Activated CD4-positive, alpha-beta T cell treated with anti-CD3 and anti-CD28 coated beads, Interleukin-2, amount 50 U/mL, for 24 hours (primary cell): Measurements from ENCODE around the gene SBF1.

Experiments
- DNase-seq, 2 donors: peaks; one replicate each; pipeline ENCODE4 v3.0.0-alpha.2; 2020; ENCODE audit warnings: low read depth in 1 of 2, low spot score in 1 of 2

Gene SBF1

DNA sequence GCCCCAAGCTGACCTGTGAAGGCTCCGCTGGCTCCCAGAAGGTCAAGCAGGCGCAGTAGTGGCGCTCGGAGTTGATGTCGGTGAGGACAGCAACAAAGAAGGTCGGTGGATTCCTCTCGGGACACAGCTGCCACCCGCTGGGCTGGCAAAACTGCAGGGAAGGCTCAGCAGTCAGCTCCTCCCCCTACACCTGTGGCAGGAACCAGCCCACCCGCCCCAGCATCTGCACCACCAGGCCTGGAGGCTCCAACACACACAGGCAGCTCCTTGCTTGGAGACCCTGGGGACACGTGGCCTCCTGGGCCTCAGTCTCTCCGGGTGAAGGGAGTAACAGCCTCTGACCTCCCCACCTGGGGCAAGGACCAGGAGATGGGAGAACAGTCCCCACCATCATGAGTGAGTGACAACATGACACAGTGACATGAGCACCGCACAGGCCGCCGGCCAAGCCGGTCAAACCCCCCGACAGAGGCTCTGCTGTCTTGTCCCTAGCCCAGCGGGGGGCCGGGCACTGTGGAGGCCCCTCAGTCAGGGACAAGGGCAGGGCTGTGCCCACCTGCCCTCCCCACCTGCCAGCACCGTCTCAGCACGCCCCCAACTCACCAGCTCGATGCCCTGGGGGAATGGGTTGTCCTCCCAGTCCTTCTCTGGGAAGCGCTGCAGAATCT lies 6.9 kb downstream of the SBF1 start:
- DNase-seq: no peak

DNA sequence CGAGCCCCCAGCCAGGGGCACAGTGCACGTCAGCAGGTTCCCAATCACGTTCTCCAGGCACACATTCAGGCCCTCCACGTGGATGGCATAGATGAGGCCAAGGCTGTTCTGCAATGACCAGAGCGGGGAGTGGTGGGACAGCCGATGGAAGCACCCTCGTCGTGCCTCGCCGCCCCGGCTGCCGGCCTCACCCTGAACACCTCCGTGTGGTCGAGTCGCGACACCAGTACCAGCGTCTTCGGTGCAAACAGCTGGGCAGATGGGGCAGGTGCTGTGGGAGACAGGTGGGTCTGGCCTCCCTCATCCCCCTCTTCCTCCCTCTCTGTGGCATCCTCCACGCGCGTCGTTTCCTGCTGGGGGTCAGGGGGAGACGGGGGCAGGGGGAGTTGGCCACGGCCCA lies 7.5 kb downstream of the SBF1 start:
- no peak for DNase-seq

GRCh38 chr22:50465066-50465930 lies 9.5 kb downstream of the SBF1 start:
- DNase-seq: no peak

GRCh38 chr22:50464451-50464850 lies 10.4 kb downstream of the SBF1 start:
- no peak for DNase-seq

GRCh38 chr22:50463188-50463900 lies 11.5 kb downstream of the SBF1 start:
- DNase-seq: no peak

- DNase-seq: no peak
Observed at GRCh38 chr22:50461979-50462540, 12.8 kb downstream of the SBF1 start.

- no peak for DNase-seq
Observed at GRCh38 chr22:50461536-50461935, 13.3 kb downstream of the SBF1 start.

DNA sequence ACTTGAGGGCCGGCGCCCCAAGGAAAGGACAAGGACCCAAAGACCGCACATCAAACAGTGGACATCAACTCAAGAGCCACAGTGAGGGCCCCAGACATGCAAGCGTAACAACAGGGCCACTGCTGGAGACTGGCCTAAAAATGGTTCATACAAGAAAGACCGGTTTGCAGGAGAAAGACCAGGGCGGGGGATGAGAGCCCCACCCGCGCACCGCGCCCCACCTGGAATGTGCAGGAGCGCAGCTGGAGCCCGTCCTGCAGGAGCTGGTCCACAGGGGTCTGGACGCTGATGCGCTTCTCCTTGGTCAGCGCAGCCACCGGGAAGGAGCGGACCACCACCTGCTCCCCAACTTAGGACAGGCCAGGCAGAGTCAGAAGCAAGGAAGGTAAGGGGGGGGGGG lies 13.9 kb downstream of the SBF1 start:
- no peak for DNase-seq

GRCh38 chr22:50459496-50460140 lies 15.2 kb downstream of the SBF1 start:
- DNase-seq: no peak

DNA sequence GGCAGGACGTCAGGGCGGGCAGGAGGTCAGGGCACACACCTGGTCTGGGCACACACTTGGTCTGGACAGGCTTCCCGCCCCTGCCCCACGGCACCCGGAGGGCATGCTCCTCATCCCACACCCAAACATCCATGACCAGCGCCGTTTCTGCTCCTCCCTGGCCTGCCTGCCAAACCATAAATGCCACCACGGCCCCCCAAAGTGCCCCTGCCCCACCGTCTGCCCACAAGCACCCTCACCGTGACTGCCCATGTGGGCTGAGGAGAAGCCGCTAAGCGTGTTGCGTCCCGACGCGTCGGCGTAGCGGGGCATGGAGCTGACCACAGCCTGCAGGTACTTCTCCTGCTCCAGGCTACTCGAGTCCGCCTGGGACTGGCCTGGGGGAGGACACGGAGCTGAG lies 15.8 kb downstream of the SBF1 start:
- DNase-seq: no peak

GRCh38 chr22:50456466-50457234 lies 18.2 kb downstream of the SBF1 start:
- no peak for DNase-seq

DNA sequence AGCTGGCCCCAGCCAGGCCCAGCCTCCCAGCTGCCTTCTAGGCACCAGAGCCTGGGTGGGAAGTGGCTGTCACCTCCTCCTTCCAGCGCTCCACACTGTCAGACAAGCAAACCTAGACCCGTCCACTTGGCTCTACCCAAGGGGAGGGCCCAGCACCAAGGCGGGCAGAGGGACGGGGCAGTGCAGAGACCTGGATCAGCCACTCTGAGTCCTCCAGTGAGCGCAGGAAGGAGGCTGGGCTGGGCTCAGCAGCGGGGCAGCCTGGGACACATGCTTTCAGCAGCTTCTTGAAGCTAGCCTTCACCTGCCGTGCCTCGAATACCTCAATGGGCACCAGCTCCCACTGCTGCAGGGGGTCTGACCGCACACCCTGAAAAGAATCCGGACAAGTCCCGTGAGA lies 18.8 kb downstream of the SBF1 start:
- DNase-seq: no peak

- DNase-seq: no peak
Observed at GRCh38 chr22:50455201-50455600, 19.6 kb downstream of the SBF1 start.

- no peak for DNase-seq
Observed at GRCh38 chr22:50454556-50455075, 20.2 kb downstream of the SBF1 start.

- DNase-seq: no peak
Observed at GRCh38 chr22:50452649-50453048, 22.2 kb downstream of the SBF1 start.

DNA sequence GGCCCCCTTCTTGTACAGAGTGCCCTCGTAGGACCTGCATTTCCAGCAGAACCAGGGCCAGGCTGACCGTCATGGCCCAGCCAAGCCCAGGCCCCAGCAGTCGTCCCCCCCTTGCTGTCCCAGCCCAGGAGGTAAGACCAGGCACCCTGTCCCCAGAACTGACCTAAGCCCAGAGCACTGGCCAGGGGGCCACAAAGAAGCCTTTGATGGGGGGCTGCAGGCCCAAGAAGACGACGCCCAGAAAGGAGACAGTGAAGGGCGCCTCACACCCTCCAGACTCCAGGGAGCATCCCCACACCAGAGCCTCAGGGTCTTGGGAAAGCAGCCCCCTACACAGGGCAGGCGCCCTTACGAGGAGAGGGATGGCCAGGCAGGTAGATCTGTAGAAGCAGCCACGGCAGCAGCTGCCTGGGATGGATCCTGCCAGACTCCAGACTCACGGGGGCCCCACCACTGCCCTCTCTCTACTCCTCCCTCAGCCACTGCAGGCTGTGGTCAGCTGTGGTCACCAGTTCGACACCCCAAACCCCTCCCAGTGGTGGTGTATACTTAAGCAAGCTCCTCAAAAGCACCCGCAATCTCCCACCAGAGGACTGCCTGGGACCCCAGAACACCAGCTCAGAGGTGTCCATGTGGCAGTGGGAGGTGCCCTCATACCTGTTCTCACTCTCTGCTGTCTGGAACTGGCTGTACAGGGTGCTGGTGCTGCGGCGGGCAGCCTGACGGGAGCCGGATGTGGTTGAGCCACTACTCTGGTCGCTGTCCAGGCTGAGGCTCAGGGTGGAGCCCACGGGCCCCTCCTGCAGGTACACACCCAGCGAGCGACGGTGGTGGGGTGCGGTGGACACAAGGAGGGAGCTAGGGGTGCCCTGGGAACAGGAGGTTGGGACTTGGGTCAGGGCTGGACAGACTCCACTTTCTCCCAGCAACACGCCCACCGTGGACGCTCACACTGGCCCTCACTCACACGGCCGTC lies 27.0 kb downstream of the SBF1 start:
- DNase-seq: no peak

DNA sequence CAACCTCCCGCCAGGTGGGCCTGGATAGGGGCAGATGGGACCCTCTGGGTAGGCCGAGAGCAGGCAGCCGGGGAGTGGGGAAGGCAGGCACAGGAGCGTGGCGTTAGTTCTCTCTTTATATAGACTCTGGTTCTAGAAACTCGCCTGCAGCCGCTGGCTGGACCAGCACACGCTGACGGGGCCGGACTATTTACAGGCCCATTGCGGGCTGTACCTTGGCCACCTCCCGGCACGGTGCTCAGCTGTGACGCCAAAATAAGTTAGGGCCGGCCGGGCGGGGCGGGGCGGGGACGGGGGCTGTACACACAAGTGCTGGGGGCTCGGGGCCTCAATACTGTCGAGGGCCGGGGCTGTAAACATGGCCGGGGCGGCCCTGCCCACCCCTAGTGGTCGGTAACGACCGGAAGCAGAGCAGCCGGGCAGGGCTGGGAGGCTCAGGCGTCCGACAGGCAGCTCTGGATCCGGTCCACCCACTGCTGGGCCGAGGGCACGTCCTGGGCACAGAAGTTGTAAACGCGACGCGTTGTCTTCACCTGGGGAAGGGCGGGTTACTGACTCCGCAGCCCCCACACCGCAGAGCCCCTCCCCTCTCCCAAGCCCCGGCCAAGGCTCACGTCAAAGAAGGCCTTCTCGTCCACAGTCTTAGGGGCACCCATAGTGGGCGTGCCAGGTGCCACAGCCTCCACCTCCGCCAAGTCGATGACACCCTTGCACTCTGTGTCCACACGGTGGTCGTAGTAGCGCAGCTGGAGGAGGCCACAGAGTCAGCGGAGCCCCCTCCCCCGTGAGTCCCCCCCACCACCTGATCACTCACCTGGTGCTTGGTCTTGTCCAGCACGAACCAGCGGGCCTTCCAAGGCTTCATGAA lies 27.9 kb downstream of the SBF1 start:
- DNase-seq: no peak
